Stimulated activated CD8-positive, alpha-beta memory T cell treated with anti-CD3 and anti-CD28 coated beads, Interleukin-12 subunit alpha, Interleukin-12 subunit beta, amount 100 ng/mL, for 4 hours (primary cell): ENCODE results near the gene TMEM167B.
"Not testable (repeated sequence)": the region's sequence is repeated elsewhere in the genome, so short reads cannot be mapped to it uniquely, and the experiment has no call there.

Source experiments
- DNase-seq: peaks from one replicate; pipeline ENCODE4 v3.0.0-alpha.2; 2020; ENCODE audit warnings: low read depth

Gene TMEM167B

DNA sequence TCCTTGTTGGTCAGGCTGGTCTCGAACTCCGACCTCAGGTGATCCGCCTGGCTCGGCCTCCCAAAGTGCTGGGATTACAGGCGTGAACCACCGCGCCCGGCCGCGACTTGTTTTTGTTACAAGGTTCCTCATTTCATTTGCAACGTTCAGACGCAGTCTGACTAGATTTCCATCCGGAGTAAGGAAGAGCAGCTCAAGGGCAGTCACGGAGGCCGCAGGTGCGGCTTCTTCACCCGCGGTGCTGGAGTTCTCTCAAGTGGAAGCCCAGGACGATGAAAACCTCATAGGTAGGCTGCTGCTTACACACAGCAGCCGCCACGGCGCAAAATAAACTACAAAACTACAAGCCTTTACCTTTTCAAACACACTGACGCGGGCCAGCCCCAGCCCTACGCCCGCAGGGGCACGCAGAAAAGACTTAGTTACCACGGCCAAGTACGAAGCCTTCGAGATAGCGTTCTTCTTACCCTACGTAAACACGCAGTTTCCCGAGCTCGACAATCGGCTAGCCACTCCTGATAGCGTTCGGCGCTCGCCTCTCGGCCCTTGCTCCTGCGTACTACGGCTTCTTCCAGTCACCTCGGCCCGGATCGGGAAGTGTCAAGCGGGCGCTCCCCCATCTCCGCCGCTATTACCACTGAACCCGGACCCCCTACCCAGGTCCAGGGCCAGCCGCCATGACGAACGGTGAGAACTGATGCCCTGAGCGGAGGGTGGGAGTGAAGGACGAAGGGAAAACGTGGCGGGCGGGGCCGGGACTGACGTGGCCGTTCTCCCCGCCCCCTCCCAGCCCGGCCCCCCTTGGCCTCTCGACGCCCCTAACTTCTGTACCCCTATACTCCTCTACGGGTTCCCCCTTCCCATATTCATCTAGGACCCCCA is at the start of gene TMEM167B:
TMEM167B (plus strand) TSS at position 569 of the 882 bp plus-strand sequence; CDS start at position 678, 109 bp downstream.
- DNase-seq: peak; percentile 78

GRCh38 chr1:109040989-109041620 is 49.5 kb upstream of the TMEM167B start:
- DNase-seq: peak; percentile 6

GRCh38 chr1:109041621-109042468 is 48.7 kb upstream of the TMEM167B start, which contains the start of gene WDR47:
Gene WDR47 (minus strand): TSS chr1:109042102. CDS start chr1:109023512, 18,590 bp downstream.
- peak; percentile 91 for DNase-seq

DNA sequence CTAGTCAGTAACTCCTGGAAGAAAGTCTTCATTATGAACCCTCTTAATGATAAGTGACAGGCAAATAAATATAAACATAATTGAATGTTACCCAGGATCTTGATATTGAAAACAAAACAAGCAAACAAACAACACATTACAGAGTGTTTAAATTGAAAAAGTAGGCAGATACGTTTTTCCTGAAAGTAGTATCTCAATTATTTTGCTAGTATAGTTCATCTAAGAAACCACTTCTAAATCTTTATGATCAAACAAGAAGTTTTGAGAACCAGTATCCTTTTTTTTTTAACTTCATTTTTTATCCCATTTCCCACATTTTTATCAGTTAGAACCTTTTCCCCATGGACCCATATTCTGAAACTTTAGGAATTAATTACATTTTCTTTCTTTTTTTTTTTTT is 45.0 kb upstream of the TMEM167B start:
- no peak for DNase-seq

DNA sequence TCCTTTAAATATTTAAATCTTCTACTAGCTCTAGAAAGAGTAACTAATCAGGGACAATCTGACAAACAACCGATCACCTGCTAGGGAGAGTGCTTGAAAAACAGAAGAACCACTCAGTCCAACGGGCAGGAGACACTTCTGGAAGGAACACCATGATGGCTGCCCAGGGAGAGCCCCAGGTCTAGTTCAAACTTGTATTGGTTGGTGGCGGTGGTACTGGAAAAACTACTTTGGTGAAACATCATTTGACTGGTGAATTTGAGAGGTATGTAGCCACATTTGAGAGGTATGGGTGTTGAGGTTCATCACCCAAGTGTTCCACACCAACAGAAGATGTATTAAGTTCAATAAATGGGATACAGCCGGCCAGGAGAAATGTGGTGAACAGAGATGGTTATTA is 43.9 kb upstream of the TMEM167B start:
- DNase-seq: no peak

- DNase-seq: no peak
These were observed 43.2 kb upstream of the TMEM167B start for GRCh38 chr1:109047339-109047738.

- no peak for DNase-seq
These were observed 42.2 kb upstream of the TMEM167B start for GRCh38 chr1:109048335-109048734.

DNA sequence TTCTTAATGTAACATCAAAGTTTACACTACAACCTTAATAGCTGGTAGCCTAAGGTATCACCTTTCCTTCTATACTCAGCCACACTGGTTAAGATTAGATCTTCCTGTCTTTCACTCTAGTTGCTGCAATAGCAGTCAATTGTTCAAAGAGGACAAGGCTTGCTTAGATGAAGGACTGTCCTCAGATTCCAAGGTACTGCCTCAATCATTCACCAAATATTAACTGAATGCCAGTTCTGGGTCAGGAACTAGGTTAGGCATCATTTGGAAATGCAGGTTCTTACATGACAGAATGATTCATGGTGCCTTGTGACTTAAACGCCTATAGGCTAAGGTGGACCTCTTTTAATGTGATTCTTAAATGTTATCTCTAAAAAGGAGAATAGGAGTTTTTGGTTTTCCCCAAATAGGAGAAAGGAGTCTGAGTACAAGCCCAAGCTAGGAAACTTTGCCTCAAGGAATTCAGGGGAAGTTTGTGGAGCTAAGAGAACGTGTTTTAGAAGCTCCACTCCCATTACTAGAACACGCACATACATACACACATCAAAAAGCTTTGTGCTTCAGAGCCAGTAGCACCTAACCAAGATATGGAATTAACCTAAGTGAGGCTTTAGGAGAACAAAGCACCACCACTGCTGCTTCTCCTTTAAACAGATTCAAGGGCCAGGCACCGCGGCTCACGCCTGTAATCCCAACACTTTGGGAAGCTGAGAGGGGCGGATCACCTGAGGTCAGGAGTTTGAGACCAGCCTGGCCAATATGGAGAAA is 40.2 kb upstream of the TMEM167B start:
- DNase-seq: no peak

DNA sequence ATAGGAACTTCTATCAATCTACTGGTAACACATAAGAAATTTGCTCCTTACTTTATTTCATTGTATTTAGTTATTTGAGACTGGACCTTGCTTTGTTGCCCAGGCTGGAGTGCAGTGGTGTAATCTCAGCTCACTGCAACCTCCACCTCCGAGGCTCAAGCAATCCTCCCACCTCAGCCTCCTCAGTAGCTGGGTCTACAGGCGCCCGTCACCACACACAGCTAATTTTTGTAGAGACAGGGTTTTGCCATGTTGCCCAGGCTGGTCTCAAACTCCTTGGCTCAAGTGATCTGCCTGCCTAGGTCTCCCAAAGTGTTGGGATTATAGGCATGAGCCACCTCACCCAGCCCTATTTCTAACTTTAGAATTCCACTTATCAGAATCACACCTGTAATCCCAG is 38.4 kb upstream of the TMEM167B start:
- not testable (repeated sequence) for DNase-seq

GRCh38 chr1:109056064-109056463 is 34.5 kb upstream of the TMEM167B start:
- no peak for DNase-seq

- no peak for DNase-seq
These were observed 31.5 kb upstream of the TMEM167B start for GRCh38 chr1:109059026-109059425.

GRCh38 chr1:109060707-109061106 is 29.9 kb upstream of the TMEM167B start:
- no peak for DNase-seq

DNA sequence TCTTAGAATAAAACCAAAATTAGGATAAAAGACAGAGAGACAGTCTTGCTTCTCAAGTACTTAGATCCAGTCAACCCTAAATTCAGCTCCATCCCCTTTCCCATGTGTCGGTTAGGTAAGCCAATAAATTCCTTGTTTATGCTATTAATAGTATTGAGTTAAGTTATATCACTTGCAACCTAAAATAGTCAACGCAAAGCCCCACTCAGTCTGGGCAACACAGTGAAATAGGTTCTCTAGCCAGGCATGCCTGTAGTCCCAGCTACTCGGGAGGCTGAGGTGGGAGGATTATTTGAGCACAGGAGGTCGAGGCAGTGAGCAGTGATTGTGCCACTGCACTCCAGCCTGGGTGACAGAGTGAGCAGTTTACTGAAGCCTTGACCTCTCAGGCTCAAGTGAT is 29.4 kb upstream of the TMEM167B start:
- DNase-seq: no peak

DNA sequence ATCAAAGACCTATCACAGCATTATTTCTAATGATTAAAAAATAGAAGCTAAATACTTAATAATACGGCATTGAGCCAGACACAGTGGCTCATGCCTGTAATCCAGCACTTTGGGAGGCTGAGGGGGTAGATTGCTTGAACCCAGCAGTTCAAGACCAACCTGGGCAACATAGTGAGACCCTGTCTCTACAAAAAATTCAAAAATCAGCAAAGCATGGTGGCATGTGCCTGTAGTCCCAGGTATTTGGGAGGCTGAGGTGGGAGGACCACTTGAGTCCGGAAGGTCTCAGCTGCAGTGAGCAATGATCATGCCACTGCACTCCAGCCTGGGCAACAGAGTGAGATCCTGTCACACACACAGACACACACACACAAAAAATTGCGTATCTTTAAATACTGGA is 25.4 kb upstream of the TMEM167B start:
- no peak for DNase-seq

- no peak for DNase-seq
These were observed 22.7 kb upstream of the TMEM167B start for GRCh38 chr1:109067883-109068282.

- no peak for DNase-seq
These were observed 21.3 kb upstream of the TMEM167B start for GRCh38 chr1:109069294-109069693.

DNA sequence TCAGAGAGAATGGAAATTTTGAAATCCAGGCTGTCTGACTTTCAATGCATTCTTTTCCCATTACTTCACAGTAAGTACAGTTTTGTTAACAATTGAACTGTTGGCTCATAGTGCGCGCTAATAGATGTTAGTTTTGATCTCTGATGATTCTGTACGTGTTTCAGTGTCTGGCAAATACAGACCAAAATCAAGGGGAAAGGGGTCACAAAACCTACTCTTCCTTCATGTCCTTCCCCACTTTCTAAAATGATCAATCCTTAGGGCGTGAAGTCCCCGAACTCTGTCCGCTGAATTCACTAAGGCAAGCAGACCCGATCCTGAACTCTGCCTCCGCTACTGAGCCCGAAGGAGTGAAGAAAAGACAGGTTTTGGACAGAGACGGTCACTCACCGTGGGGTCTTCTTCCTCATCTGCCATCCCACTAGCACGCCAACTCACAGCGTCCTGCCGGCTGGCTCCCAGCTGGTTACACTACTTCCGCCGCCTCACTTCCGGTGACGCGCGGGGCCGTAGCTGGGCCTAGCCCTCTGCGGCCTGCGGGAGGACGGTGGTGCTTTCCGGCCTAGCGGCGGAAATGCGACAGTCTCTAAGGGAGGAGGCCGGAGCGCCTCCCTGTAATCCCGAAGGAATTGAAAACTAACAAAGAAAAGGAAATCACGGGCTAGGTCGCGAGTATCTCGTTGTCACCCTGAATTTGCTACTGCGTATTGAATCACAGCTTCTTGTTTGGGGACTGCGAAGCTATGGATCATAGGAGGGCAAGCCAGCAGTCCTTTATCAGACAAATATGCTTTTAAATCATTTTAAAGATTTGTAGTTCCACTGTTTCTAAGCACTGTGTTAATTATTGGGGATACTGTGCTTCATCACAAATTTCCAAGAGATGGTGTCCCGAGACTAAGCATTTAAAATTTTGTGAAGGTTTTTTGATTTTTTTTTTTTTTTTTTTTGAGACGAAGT is 14.8 kb upstream of the TMEM167B start, which contains the start of gene TAF13:
TAF13 (minus strand) TSS at position 473 of the 960 bp plus-strand sequence; CDS start at position 417, 56 bp downstream.
- peak; percentile 79 for DNase-seq

- no peak for DNase-seq
These were observed 12.2 kb upstream of the TMEM167B start for GRCh38 chr1:109078317-109078716.

- DNase-seq: no peak
These were observed 11.3 kb upstream of the TMEM167B start for GRCh38 chr1:109079240-109079622.

GRCh38 chr1:109080441-109081082 is 10.0 kb upstream of the TMEM167B start:
- DNase-seq: no peak
